HUES6 (cell line): ENCODE results near the gene TLE3.

ENCODE experiments used
- H3K27ac ChIP-seq: 2 replicates; pipeline ENCODE4 v1.7.0; 2013; ENCODE audit warnings: low read depth, mild to moderate bottlenecking, low read length, inconsistent platforms
- H3K27me3 ChIP-seq: 2 replicates; pipeline ENCODE4 v1.6.1; 2013; ENCODE audit warnings: low read length; ENCODE audit not compliant: control insufficient read depth, insufficient read depth
- H3K36me3 ChIP-seq: 2 replicates; pipeline ENCODE4 v1.6.1; 2013; ENCODE audit warnings: low read length; ENCODE audit not compliant: control insufficient read depth, insufficient read depth
- H3K4me1 ChIP-seq: 2 replicates; pipeline ENCODE4 v1.6.1; 2013; ENCODE audit warnings: low read length; ENCODE audit not compliant: control insufficient read depth, insufficient read depth
- H3K4me3 ChIP-seq: 2 replicates; pipeline ENCODE4 v1.5.1; 2013; ENCODE audit warnings: low read depth, low read length
- H3K9ac ChIP-seq: one replicate; pipeline ENCODE4 v1.6.1; 2013; ENCODE audit warnings: mild to moderate bottlenecking, low read length
- H3K9me3 ChIP-seq: 2 replicates; pipeline ENCODE4 v1.6.1; 2013; ENCODE audit warnings: low read depth, low read length; ENCODE audit not compliant: control insufficient read depth, insufficient read depth

Gene TLE3

GRCh38 chr15:70098461-70099166 is 897 bp upstream of the TLE3 start:
- Histone ChIP-seq H3K9me3 (no peaks in the 10 kb centered on the region), H3K27me3 (peaks cover 21% of the 10 kb centered on the region), H3K9ac (peak overlapping the region; percentile 92), H3K4me1 (peaks cover 35% of the 10 kb centered on the region), H3K36me3 (peaks cover 6% of the 10 kb centered on the region), H3K27ac (peak overlapping the region; percentile 97), H3K4me3 (peak overlapping the region; percentile 91)

GRCh38 chr15:70098153-70098460 is 390 bp upstream of the TLE3 start:
- peaks cover 16% of the 10 kb centered on the region for H3K27me3 ChIP-seq
- H3K36me3 ChIP-seq, result peaks cover 9% of the 10 kb centered on the region
- H3K4me3 ChIP-seq, result peak overlapping the region; percentile 91
- no peaks in the 10 kb centered on the region for H3K9me3 ChIP-seq
- peak overlapping the region; percentile 92 for H3K9ac ChIP-seq
- peak overlapping the region; percentile 97; the same call in 1 of the 2 replicates for H3K27ac ChIP-seq
- peaks cover 36% of the 10 kb centered on the region for H3K4me1 ChIP-seq

DNA sequence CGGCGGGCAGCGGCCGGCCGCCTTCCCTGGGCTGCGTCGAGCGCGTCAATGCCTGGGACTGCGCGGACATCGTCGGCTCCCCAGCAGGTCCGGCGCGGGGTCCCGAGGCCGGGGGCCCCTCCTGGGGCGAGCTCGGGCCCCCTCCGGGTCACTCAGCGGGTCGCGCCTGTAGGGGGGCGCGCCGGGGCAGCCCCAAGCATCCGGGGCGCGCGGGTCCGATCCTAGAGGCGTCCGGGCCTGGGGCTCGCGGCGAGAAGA is 725 bp downstream of the TLE3 start:
- peak overlapping the region; percentile 64; the same call in 1 of the 2 replicates for H3K27ac ChIP-seq
- H3K9me3 ChIP-seq, result no peaks in the 10 kb centered on the region
- H3K36me3 ChIP-seq, result peaks cover 17% of the 10 kb centered on the region
- H3K4me3 ChIP-seq, result peak overlapping the region; percentile 91
- peaks cover 36% of the 10 kb centered on the region for H3K4me1 ChIP-seq
- peaks cover 6% of the 10 kb centered on the region; the same call in 1 of the 2 replicates for H3K27me3 ChIP-seq
- peak overlapping the region; percentile 98 for H3K9ac ChIP-seq

GRCh38 chr15:70096215-70097062 is 1.3 kb downstream of the TLE3 start:
- peak overlapping the region; percentile 91 for H3K4me3 ChIP-seq
- no peaks in the 10 kb centered on the region for H3K9me3 ChIP-seq
- H3K27ac ChIP-seq, result peak overlapping the region; percentile 64; the same call in 1 of the 2 replicates
- peaks cover 38% of the 10 kb centered on the region for H3K4me1 ChIP-seq
- H3K36me3 ChIP-seq, result peaks cover 23% of the 10 kb centered on the region
- peak overlapping the region; percentile 98 for H3K9ac ChIP-seq
- H3K27me3 ChIP-seq, result peaks cover 6% of the 10 kb centered on the region; the same call in 1 of the 2 replicates

GRCh38 chr15:70095408-70096214 is 2.1 kb downstream of the TLE3 start:
- peaks cover 31% of the 10 kb centered on the region for H3K36me3 ChIP-seq

GRCh38 chr15:70094690-70095311 is 2.9 kb downstream of the TLE3 start:
- Histone ChIP-seq H3K9ac (peak overlapping the region; percentile 76), H3K27ac (peak overlapping the region; percentile 65; the same call in 1 of the 2 replicates), H3K27me3 (no peaks in the 10 kb centered on the region), H3K4me1 (peaks cover 54% of the 10 kb centered on the region), H3K4me3 (peak overlapping the region; percentile 91), H3K9me3 (no peaks in the 10 kb centered on the region), H3K36me3 (peaks cover 39% of the 10 kb centered on the region)

More at GRCh38 chr15:70095408-70096214, 2.1 kb downstream of the TLE3 start:
- Histone ChIP-seq H3K4me1 (peaks cover 46% of the 10 kb centered on the region), H3K4me3 (peak overlapping the region; percentile 91), H3K27me3 (peaks cover 2% of the 10 kb centered on the region; the same call in 1 of the 2 replicates), H3K27ac (peak overlapping the region; percentile 65; the same call in 1 of the 2 replicates), H3K9me3 (no peaks in the 10 kb centered on the region), H3K9ac (peak overlapping the region; percentile 98)

- no peaks in the 10 kb centered on the region for H3K27me3 ChIP-seq
- H3K27ac ChIP-seq, result no peak overlapping the region
- no peaks in the 10 kb centered on the region for H3K9me3 ChIP-seq
- no peak overlapping the region for H3K9ac ChIP-seq
- H3K4me3 ChIP-seq, result peak overlapping the region; percentile 91
- H3K36me3 ChIP-seq, result peaks cover 49% of the 10 kb centered on the region
- H3K4me1 ChIP-seq, result peaks cover 64% of the 10 kb centered on the region
Measured at GRCh38 chr15:70093481-70094319, 4.0 kb downstream of the TLE3 start.

DNA sequence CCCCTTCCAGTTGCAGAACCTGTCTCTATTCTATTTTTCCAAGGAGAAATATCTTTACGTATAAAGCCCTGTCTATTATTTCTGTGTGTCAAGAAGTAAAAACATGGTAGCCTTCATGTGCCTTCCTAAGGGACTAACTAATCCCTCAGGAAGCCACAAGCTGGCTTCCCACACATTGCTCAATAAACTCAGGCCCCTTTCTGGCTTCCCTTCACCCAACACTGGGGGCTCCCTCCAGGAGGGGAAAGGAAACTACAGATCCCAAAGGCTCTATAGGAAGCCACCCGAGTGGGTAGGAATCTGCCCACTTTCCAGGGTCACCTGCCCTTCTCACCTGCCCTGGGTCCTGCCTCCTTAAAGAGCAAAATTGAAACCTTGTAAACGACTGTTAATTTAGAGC is 4.6 kb downstream of the TLE3 start:
- Histone ChIP-seq H3K27me3 (no peaks in the 10 kb centered on the region), H3K4me3 (peak overlapping the region; percentile 91), H3K36me3 (peaks cover 53% of the 10 kb centered on the region), H3K9me3 (no peaks in the 10 kb centered on the region), H3K27ac (no peak overlapping the region), H3K9ac (no peak overlapping the region), H3K4me1 (peaks cover 70% of the 10 kb centered on the region)

- Histone ChIP-seq H3K4me3 (peak overlapping the region; percentile 32; the same call in 1 of the 2 replicates), H3K9ac (no peak overlapping the region), H3K9me3 (no peaks in the 10 kb centered on the region), H3K36me3 (peaks cover 58% of the 10 kb centered on the region), H3K27ac (no peak overlapping the region), H3K4me1 (peaks cover 75% of the 10 kb centered on the region), H3K27me3 (no peaks in the 10 kb centered on the region)
Measured at GRCh38 chr15:70092464-70093027, 5.2 kb downstream of the TLE3 start.
